HG02610 (cell line): ENCODE measurements around the gene MRM2.

Source experiments
- ATAC-seq: cut with Tn5 transposase; IDR thresholded peaks from one replicate; pipeline ENCODE4 v1.9.1; 2021; ENCODE audit warnings: mild to moderate bottlenecking, moderate library complexity; ENCODE audit not compliant: unreplicated experiment

Gene MRM2

DNA sequence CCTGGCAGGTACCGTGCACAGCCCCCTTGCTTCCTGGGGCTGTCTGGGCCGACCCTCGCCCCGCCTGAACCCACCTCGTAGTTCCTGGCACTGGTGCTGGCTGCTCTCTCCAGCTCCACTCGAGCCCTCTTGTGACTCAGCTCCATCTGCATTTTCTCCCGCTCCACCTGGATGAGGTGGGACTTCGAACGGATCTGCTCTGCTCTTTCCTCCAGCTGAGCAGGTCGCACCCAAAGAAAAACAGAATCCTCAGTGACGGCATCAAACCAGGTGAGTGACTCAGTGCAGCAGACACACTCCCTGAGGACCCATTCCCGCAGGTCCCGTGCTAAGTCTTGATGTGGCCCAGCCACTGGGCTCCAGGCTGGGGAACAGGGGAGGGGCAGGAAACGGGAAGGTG, 16.7 kb downstream of the MRM2 start:
- no peak for ATAC-seq

DNA sequence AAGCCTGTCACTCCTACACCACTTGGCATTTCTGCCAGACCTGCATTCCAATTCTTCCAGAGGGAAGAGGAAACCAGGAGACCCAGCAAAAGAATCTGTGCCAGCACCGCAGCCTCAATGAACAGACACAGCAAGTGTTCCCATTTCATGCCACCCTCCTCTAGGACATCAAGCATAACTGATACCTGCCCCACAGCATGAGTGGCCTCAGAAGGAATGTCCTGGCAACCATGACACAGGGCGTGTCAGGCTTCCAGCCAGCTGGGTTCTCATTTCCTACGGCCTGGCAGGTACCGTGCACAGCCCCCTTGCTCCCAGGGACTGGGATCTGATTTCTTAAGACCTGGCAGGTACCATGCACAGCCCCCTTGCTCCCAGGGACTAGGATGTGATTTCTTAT, 17.1 kb downstream of the MRM2 start:
- ATAC-seq = no peak

DNA sequence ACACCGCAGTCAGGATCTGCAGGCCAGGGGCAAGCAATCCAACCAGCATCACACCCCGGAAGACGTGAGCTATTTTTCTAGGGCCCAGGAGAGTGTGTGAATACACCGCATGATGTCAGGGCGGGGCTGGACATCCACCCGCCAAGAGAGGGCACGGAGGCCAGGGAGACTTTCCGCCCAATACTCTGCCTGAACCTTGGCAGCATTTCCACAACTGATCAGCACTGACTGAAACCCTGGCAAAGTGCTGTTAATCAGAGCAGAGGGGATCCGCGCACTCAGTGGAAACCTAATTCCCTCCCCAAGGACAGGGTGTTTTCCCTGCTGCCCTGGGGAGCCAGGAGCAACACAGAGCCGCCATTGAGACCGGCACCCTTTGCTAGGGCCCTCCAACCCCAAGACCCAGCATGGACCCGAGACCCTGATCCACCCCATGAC, 17.5 kb downstream of the MRM2 start:
- ATAC-seq = no peak

DNA sequence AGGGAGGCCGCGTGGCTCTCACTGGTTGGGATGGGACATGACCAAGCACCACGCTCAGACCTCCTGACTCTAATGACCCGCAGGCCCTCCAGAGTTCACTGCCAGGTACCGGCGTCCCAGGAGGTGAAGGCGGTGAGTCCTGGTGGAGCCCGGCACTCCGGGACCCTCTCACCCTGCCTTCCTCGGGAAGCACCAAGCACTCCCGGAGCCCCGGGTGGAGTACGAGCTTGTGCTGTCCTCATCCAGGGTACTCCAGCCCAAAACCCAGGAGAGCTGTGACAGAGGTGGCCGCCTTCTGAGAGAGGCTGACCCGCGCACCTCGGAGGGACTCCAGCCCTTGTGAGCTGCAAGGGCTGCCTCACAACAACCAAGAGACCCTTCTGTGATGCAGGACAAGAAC, 18.7 kb downstream of the MRM2 start:
- ATAC-seq = no peak

DNA sequence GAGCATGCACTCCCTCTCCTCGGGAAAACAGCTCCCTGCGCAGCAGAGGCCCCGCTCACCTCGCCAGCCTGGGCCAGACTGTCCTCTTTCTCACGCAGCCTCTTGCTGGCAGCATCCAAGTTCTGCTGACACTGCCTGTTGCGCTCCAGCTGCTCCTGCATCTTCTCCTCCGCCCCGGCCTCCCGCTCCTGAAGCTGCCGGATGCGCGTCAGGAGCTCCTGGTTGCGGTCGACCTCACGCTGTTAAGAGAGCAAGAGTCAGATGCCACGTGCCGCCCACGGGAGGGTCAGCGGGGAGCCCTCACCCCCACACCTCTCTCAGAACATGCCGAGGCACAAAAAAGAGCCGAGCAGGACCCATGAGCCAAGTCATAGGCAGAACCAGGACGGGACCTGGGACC, 19.5 kb downstream of the MRM2 start:
- no peak for ATAC-seq

DNA sequence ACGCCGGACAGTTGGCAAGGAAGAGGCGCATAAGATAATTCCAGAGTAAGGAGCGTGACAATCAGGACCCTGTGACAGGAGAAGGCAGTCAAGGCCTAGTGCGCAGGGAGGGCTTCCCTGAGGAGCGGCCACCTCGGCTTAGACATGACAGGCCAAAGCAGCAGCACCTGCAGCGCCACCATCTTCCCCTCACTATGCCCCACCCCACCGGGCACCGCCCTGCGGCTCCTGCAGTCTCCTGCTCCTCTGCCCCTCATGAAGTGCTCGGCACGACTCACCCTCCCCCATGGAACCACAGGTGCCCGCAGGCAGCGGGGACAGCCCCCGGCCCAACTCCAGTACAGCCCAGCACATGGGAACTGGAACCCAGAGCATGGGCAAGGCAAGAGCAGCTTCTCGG, 21.1 kb downstream of the MRM2 start:
- ATAC-seq = no peak

DNA sequence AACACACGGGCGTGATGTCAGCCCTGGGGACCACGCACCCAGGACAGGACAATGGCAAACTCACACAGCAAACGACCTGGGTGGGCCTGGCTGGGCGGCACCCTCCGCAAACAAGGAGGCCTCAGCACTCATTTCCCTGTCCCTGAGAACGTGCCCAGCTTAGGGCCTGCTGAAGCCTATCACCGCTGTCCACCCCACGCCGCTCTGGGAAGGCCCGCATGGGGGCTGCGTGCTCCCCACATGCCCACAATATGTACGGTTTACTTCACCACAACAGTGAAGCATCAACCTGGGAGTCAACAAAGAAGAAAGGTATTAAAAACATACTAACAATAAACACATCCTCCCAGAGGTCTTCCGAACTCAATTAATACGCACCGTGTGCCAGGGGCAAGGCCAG, 21.5 kb downstream of the MRM2 start:
- ATAC-seq = no peak

DNA sequence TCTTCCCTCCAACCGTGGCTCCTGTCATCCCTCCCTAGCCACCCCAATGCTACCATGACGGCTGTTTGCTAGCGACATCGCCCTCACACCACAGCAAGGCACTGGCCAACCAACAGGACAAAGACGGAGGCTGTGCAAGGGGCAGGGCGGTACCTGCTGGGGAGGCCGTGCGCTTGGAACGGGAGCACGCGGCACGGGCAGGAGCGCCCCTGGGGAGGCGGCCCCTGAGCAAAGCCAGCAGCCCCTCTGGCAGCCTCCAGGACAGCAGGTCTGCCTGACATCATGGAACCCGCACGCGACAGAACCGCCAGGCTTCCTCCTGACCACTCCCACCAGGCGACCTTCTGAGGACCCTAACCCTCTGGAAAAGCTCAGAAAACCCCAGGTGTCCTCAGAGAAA, 22.0 kb downstream of the MRM2 start:
- no peak for ATAC-seq

DNA sequence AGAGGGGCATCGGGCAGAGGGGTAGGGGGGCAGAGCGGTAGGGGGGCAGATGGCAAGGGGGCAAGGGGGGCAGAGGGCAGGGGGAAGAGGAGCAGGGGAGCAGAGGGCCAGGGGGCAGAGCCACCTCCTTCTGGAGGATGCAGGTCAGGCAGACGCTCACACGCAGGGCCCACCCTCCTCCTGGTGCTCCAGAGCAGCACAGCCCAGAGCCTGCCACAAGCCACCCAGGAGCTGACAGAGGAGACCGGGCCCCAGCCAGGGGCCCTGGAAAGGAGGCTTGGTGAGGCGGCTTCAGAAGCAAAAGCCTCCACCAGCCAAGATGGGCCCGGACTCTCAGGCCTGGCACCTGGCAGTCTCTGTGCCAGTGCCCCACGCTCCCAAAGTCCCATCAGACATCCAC, 22.4 kb downstream of the MRM2 start:
- no peak for ATAC-seq

DNA sequence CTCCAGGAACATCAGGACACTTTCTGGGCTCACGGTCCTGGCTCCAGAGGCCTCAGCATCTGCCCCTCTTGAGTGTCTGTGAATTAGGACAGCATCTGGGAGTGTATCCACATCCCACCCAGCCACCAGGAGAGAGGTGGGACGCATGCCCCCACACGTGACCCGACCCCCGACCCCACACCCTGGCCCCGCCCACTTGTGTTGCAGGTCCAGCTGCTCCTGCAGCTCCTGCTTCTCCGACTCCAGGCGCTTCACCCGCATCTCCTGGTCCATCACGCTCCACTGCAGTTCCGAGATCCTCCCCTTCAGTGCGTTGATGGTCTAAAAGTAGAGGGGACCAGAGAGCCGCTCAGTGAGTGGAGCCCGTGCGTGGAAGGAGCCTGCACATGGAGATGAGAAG, 22.9 kb downstream of the MRM2 start:
- ATAC-seq = no peak

DNA sequence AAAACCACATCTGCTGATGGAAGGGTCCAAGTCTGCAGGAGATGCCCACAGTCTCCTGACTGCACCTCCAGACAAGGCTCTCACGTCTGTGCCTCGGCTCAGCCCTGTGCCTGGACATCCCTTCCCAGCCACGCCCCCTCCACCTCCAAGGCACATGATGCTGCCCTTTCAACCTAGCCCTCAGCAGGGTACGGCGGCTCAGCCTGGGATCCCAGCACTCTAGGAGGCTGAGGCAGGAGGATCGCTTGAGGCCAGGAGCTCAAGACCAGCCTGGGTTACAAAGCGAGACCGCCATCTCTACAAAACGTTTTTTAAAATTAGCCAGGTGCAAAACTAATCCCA, 23.6 kb downstream of the MRM2 start:
- no peak for ATAC-seq

DNA sequence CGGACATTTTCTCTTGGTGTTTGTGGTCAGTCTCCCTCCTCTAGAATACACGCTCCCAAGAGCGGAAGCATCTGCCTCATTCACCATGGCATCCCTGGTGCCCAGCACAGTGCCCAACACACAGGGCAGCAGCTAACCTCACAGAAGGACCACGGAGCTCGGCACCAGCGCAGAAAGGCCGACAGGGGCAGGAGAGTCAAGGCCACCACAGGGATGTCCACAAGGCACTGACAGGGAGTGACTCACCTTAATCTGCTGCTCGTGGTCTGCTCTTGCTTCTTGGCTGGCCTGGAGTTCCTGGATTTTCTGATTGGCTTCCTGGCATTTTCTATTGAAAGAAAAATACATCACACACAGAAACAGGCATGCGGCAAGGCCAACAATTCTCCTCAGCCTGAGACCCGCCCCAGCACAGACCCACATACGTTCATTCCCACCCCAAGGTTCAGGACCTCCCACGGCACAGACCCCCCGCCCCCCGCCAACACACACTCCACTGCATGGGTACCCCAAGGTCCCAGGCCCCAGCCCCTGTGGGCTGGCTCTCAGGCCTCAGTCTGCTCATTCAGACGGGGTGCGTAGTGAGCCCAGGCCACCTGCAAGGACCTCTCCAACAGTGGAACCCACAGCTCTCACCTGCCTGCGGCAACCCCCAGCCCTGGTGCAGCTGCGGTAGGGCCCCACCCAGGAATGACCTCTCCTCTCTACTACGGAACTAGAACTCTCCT, 24.1 kb downstream of the MRM2 start:
- ATAC-seq = no peak

DNA sequence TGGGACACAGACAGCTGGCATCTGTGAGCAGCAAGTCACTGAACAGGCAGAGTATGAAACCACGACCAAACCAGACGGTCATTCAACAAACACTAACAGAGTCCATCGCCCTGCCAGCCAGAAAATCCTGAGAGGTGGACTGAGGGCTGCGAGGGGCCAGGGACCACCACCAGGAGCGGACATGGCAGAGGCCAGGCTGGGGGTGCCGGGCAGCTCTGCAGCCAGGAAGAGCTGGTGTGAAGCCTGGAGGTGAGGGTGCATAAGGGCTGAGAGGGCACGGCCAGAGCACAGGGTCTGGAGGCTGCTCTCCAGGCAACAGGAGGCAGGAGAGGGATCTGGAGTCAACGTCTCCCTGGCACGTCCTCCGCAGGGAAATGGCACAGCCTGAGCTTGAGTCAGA, 24.8 kb downstream of the MRM2 start:
- no peak for ATAC-seq

DNA sequence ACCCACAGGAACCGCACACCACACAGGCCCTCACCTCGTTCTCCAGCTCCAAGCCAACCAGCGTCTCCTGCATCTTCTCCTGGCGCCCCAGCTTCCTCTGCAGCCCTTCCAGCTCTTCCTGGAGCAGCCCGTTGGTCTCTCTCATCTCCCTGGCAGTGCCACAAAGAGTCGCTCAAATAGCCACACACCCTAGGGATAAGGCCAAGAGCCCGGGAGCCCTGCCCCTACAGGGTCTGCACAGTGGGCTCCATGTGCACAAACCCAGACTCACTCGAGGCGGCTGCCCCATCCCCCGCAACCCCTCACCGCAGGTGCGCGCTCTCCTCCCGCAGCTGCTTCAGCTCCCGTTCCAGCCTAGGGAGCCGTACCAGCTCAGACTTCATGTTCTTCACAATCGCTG, 26.2 kb downstream of the MRM2 start:
- no peak for ATAC-seq

DNA sequence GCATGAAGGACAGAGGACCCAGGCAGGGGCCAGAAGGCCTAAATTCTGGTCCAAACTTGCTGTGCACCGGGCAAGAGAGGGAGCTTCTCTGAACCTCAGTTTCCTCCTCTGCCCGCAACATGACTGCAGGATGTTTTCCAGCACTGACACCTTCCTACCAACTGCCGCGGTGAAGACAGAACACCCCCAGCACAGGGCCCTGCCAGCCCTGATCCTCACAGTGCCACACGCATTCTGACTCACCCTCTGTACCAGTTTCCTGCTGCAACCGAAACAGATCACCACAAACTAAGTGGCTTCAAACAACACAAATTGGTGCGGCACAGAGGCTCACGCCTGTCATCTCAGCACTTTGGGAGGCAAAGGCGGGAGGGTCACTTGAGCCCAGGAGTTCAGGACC, 27.4 kb downstream of the MRM2 start:
- ATAC-seq = no peak

DNA sequence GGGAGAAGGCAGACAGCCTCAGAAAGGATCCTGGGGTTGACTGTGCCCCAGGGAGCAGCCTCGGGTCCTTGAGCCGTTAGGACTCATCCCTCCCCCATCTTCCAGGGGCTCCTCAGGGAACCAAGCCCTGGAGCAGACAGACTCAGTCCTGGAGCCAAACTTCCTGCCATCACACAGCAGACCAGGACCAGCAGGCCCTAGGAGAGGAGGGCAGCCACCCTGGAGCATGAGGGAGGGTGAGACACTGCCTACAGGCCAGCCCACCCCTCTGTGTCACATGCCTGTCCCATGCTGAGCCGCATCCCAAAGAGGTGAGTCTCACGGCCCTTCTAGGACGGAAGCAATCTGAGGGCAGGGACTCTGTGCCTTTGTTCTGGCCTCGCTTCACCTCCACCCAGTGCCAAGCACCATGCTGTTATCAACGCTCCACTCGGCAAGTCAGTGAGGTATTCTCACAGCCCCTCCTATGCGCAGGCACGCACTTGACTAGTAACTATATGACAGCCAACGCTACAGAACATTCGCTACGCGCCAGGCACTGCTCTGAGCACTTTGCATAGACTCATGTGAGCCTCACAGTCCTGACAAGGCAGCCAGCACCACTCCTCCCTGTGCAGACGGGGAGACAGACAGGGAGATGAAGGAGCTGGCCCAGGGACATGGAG, 28.3 kb downstream of the MRM2 start:
- ATAC-seq = no peak

DNA sequence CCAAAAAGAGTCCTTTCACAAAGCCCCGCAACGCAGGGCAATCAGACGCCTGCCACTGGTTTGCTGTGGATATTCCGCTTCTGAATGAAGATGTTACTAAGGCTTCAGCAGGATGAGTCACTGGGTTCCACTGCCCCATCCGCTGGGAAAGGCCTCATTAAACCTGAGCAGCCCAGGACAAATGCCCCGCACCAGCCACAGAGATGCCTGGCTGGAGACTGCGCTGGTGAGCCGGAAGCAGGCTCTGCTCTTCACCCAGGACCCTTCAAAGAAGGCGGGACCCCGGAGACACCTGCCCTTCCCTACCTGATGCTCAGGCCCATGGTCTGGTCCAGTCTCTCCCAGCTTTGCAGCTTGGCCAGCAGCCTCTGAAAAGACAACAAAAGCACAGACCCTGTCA, 29.1 kb downstream of the MRM2 start:
- no peak for ATAC-seq

DNA sequence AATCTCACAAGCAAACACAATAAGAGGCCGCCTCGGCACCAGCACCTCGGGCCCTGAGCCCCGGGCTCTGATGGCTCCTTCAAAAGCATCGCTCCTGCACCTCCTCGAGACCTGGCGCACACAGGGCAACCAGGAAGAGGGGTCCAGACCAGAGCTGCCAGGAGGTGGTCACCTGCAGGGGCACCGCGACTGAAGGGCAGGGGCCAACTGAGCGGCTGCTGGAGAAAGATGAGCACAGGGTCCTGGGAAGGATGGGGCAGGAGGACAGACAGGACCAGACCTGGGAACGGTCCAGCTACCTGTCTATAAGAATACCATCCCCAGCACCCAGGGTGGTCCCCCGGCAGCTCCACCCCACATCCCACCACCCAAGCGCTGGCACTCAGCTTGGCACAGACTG, 30.1 kb downstream of the MRM2 start:
- no peak for ATAC-seq

DNA sequence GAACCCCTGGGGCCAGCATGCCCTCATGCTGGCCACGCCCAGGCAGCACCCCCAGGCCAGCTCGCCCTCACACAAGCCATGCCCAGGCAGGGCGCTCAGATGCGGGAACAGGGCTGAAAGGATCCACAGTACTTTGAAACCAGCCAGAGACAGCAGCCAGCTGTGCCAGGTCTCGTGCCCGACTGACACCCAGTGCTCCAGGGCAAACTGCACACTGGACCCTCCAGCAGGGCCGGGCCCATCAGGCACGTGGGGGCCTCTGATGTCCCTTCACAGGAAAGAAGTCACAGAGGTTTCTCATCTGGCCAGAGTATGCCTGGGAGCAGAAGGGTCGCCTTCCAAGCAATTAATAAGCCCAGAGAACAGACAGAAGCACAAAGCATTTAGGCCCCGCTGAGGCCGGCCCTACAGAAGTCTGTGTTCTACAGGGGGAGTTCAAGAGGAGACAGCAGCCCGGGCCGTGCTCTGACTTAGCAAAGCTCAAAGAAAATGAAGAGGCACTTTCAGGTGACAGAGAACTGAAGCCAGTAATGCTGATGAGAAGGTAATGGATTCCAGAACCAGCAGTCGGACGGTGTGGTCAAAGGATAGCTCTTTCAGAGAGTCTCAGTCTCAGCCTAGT, 30.6 kb downstream of the MRM2 start:
- no peak for ATAC-seq

DNA sequence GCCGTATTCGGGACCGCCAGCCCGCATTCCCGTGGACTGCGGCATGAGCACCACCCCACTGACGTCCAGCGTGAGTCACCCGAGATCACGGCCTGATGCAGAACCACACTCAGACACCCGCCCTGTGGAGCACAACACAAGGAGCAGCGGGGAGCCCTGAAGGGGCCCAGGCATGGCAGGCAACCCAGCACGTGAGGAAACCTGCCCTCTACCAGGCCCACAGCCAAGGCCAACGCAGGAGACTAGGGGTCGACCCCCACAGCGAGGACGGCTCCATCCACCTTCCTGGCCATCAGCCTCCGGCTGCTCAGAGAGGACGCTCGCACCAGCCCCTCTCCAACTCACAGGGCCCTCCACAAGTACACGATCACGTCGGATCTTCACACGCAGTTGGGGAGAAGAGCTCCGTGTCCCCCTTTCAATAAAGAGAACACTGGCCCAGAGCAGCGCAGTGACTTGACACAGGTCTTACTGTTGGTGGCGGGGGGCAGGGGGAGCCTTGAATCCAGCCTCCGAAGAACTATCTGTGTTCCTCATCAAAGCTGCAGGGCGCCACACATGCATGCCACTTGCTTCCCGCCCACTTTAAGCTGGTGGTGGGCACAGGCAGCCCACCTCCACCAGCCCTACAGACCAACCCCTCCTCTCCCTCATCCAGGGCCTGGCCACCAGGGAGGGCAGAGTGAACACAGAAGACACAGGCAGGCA, 31.3 kb downstream of the MRM2 start:
- ATAC-seq = no peak

DNA sequence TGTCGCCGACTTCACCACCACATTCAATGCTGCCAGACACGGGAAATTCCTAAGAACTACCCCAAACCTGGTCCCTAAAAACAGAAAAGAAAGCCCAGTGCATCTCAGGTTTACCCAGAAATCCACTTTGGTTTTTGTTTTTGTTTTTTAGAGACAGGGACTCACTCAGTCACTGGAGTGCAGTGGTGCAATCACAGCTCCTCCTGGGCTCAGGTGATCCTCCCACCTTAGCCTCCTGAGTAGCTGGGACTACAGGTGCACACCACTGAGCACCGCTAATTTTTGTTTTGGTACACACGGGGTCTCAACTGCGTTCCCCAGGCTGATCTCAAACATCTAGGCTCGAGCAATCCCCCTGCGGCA, 32.1 kb downstream of the MRM2 start:
- ATAC-seq = no peak
